Esophagus (tissue), 2 donors: Measurements from ENCODE around the gene SLC8B1. TPM values are rescaled to one million over a fixed set of nuclear protein-coding genes. Genes with fewer than 3 reads are reported as not detected.
A peak's percentile ranks its signal among the peaks of the same experiment; 100 is the strongest.

ENCODE experiments used
- H3K27ac ChIP-seq, 2 donors: one replicate each; pipeline ENCODE4 v1.5.1; 2013; ENCODE audit warnings: low read depth in 2 of 2, mild to moderate bottlenecking in 2 of 2, inconsistent platforms in 1 of 2, low read length in 1 of 2, moderate library complexity in 1 of 2
- H3K27me3 ChIP-seq, 2 donors: one replicate each; pipeline ENCODE4 v1.6.1; 2013; ENCODE audit warnings: low read length in 2 of 2, control low read depth in 1 of 2, mild to moderate bottlenecking in 1 of 2; ENCODE audit not compliant: insufficient read depth in 2 of 2, control insufficient read depth in 1 of 2
- H3K36me3 ChIP-seq, 2 donors: one replicate each; pipeline ENCODE4 v1.6.1; 2013; ENCODE audit warnings: low read length in 1 of 2; ENCODE audit not compliant: control insufficient read depth in 2 of 2, insufficient read depth in 2 of 2
- H3K4me1 ChIP-seq, 2 donors: one replicate each; pipeline ENCODE4 v1.6.1; 2013; ENCODE audit warnings: low read length in 1 of 2; ENCODE audit not compliant: control insufficient read depth in 2 of 2, insufficient read depth in 2 of 2
- H3K4me3 ChIP-seq, 2 donors: one replicate each; pipeline ENCODE4 v1.5.1; 2013; ENCODE audit warnings: low read length in 2 of 2, mild to moderate bottlenecking in 2 of 2, low read depth in 1 of 2, moderate library complexity in 1 of 2
- H3K9me3 ChIP-seq, 2 donors: one replicate each; pipeline ENCODE4 v1.6.1; 2013; ENCODE audit warnings: mild to moderate bottlenecking in 2 of 2, low read depth in 1 of 2, low read length in 1 of 2, moderate library complexity in 1 of 2; ENCODE audit not compliant: control insufficient read depth in 2 of 2, insufficient read depth in 1 of 2
- WGBS, 2 donors: extraction: QIAGEN DNeasy Blood & Tissue Kit; methylation state at CpG; one replicate each; pipeline ENCODE4 v1.1.7; 2013; 5-methylcytosine and 5-hydroxymethylcytosine counted together
- polyA plus RNA-seq, 2 donors: library from polyadenylated mRNA; stranded (reverse); fragments of 200-250 nt; gene quantifications; one replicate each; pipeline ENCODE4 v1.2.3, GENCODE V29; 2013
- donor health status: healthy with polysubstance abuse.
- donor health status: Bipolar disorder and iron deficiency.

Gene SLC8B1
- polyA plus RNA-seq, result 10 to 100 TPM; 17.2 to 19.3 TPM

DNA sequence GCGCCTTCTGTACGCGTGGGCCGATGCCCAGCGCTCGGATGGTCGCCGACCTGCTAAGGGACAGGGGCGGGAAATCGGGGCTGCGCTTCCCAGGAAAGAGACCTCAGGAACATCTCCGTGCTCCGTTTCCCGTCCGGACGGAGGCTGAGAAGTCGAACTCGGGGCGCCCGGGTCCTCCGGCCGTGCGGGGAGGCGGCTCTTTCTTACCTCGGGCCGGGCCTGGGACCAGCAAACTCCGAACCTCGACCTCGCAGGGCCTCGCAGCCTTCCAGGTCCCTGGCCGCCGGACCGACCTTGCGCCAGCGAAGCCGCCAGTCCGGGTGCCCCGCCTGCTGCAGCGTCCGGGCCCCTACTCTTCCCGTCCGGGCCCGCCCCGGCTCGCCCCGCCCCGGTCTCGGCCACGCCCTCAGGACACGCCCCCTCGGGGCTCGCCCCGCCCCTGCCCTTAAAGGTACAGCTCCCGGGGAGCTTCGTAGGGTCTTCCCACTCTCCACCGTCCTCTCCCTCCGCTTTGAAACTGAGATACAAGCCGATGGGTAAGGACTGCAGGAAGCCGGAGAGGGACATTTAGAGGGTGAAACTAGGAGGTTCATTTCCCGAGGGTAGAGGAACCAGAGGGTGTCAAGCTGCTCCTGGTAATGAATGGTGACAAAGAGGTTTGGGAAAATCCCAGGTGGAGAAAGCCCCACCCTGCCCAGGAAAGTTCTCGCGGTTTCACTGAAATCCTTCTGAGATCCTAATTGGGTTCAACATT, at the start of gene SLC8B1:
Gene SLC8B1, minus strand, starts transcription at position 324 of the 754 bp plus-strand sequence. CDS start 2,231 bp downstream, outside the sequence.
- Histone ChIP-seq H3K4me3 (peak within 1 kb of the TSS; percentile 75 to 83), H3K27ac (peak within 1 kb of the TSS; percentile 75 to 90), H3K27me3 (no peaks in the 10 kb centered on the region), H3K4me1 (peaks cover 0 to 2% of the 10 kb centered on the region in 2 donors), H3K36me3 (peaks cover 7 to 13% of the 10 kb centered on the region in 2 donors), H3K9me3 (no peaks in the 10 kb centered on the region)
- WGBS, 2 donors, result 1% methylated on average over 57 to 62 of the region's 62 CpGs

DNA sequence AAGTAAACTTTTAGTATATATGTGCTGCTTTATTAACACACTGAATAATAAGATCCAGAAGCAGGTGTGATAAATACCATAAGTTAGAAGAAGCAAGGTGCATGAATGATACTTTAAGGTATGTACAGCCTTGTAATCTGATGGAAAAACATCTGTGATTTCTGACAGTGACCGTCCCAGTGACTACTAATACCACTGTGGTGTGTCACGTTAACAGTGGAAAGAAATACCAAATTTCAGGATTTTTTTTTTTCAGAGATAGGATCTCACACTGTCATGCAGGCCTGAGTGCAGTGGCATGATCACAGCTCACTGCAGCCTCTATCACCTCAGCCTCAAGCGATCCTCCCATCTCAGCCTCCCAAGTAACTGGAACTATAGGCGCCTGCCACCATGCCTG, 47.3 kb upstream of the SLC8B1 start:
- no peaks in the 10 kb centered on the region for H3K9me3 ChIP-seq
- H3K36me3 ChIP-seq, result peaks cover 6 to 20% of the 10 kb centered on the region in 2 donors
- H3K27me3 ChIP-seq, result no peaks in the 10 kb centered on the region
- WGBS, 2 donors, result 95 to 96% methylated on average over 4 of the region's 4 CpGs
- H3K4me1 ChIP-seq, result no peaks in the 10 kb centered on the region
- no peak overlapping the region for H3K4me3 ChIP-seq
- no peak overlapping the region for H3K27ac ChIP-seq

DNA sequence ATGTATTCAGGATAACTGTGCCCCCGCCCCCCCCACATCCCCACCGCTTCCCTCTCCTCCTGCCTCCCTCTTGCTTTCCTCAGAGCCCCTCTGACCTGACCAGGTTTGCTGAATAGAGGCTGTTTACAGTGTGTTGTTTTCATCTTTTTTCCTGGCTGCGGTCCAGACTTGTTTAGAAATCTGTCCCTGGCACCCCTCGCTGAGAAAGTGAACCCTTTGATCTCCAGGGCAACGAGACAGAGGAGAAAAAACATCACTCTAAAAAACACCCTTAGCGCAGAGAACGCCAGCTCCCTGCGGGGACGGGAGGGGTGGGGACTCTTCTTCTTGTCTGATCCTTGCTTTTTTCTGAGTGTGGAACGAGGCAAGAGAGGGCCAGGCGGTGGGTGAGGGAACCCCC, 46.3 kb upstream of the SLC8B1 start:
- no peaks in the 10 kb centered on the region for H3K27me3 ChIP-seq
- H3K4me1 ChIP-seq, result no peaks in the 10 kb centered on the region
- no peaks in the 10 kb centered on the region for H3K9me3 ChIP-seq
- WGBS, 2 donors, result 82% methylated on average over 11 of the region's 11 CpGs
- H3K36me3 ChIP-seq, result peaks cover 0 to 14% of the 10 kb centered on the region in 2 donors
- no peak overlapping the region for H3K4me3 ChIP-seq
- no peak overlapping the region for H3K27ac ChIP-seq

DNA sequence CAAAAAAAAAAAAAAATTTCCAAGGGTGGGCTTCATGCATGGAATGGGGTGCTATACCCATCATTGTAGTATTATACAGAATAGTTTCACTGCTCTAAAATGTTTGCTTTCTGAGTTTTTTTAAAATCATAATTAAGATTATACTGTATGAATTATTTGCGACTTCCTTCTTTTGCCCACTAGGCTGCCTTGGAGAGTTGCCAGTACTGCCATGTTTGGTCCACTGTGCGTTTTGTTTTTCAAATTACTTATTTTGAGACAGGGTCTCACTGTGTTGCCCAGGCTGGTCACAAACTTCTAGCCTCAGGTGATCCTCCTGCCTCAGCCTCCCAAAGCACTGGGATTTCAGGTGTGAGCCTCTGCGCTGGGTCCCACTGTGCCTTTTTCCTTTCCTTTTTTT, 43.4 kb upstream of the SLC8B1 start:
- WGBS, 2 donors, result 86 to 91% methylated on average over 3 of the region's 3 CpGs
- no peaks in the 10 kb centered on the region for H3K27me3 ChIP-seq
- H3K36me3 ChIP-seq, result peaks cover 0 to 22% of the 10 kb centered on the region in 2 donors
- no peaks in the 10 kb centered on the region for H3K9me3 ChIP-seq
- no peak overlapping the region for H3K4me3 ChIP-seq
- H3K27ac ChIP-seq, result no peak overlapping the region
- H3K4me1 ChIP-seq, result no peaks in the 10 kb centered on the region

DNA sequence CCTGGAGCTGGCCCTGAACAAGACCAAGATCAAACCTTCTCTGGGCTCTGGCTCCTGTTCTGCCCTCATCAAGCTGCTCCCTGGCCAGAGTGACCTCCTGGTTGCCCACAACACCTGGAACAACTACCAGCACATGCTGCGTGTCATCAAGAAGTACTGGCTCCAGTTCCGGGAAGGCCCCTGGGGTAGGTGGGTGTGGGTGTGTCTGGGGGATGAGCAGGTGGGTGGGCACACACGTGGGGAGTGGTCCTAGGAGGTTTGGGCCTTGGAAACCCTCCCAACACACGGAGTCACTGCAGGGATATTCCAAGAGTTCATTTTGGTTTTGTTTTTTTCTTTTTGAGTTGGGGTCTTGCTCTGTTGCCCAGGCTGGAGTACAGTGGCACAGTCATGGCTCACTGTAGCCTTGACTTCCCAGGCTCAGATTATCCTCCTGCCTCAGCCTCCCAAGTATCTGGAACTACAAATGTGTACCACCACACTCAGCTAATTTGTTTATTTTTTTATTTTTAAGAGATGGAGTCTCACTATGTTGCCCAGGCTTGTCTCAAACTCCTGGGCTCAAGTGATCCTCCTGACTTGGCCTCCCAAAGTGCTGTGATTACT, 40.0 kb upstream of the SLC8B1 start:
- WGBS, 2 donors, result 90% methylated on average over 4 of the region's 4 CpGs
- Histone ChIP-seq H3K9me3 (no peaks in the 10 kb centered on the region), H3K36me3 (peaks cover 0 to 24% of the 10 kb centered on the region in 2 donors), H3K27ac (no peak overlapping the region), H3K27me3 (no peaks in the 10 kb centered on the region), H3K4me1 (no peaks in the 10 kb centered on the region), H3K4me3 (no peak overlapping the region)

DNA sequence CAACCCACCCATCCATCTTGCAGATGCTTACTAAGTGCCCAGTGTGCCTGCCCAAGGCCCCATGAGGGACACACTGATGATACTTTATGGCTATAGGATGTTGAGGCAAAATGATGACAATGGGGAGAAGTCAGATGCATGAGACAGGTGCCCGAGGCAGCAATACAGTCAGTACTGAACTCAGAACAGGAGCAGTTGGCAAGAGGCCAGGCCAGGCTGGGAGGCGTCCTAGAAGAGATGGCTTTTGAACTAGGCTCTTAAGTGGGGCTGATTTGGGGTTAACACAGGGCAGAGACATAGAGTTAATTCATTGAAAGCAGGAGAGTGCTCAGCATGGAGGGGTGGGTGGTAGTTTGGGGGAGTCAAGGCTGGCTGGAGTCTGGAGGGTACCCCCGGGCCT, 39.1 kb upstream of the SLC8B1 start:
- no peaks in the 10 kb centered on the region for H3K27me3 ChIP-seq
- WGBS, 2 donors, result 76 to 83% methylated on average over 3 of the region's 3 CpGs
- peaks cover 0 to 24% of the 10 kb centered on the region in 2 donors for H3K36me3 ChIP-seq

DNA sequence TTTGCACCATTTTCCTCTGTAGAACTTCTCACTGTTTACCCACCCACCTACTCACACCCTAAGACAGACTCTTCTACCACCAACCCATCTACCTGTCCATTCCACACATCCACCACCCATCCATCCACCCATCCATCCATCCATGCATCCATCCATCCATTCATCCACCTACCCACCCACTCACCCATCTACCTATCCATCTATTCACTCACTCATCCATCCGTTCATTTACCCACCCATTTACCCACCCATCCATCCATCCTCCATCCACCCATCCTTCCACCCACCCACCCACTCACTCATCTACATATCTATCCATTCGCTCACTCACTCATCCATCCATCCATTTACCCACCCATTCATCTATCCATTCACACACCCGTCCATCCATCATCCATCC, 38.5 kb upstream of the SLC8B1 start:
- no peak overlapping the region for H3K4me3 ChIP-seq
- no peak overlapping the region for H3K27ac ChIP-seq
- no peaks in the 10 kb centered on the region for H3K27me3 ChIP-seq
- H3K9me3 ChIP-seq, result no peaks in the 10 kb centered on the region
- H3K4me1 ChIP-seq, result no peaks in the 10 kb centered on the region
- 94 to 96% methylated on average over 3 of the region's 3 CpGs for WGBS, 2 donors
- H3K36me3 ChIP-seq, result peaks cover 0 to 24% of the 10 kb centered on the region in 2 donors

More for the DNA sequence above, 39.1 kb upstream of the SLC8B1 start:
- Histone ChIP-seq H3K4me1 (no peaks in the 10 kb centered on the region), H3K27ac (no peak overlapping the region), H3K4me3 (no peak overlapping the region), H3K9me3 (no peaks in the 10 kb centered on the region)

DNA sequence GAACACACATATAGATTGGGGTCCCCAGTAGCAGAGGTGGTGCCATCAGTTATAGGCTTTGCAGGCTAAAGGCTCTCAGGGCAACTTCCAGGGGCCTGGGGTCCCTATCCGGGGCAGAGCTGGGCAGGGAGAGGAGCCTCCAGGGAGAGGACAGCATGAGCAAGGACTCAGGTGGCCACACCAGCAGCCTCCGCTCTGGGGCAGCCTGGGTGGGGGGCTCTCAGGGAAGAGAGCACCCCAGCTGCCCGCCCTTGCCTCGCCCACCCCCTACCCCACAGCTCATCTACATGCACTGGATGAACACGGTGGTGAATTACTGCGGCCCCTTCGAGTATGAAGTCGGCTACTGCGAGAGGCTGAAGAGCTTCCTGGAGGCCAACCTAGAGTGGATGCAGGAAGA, 37.5 kb upstream of the SLC8B1 start:
- H3K4me3 ChIP-seq, result no peak overlapping the region
- no peaks in the 10 kb centered on the region for H3K9me3 ChIP-seq
- H3K27ac ChIP-seq, result no peak overlapping the region
- H3K27me3 ChIP-seq, result no peaks in the 10 kb centered on the region
- H3K36me3 ChIP-seq, result peaks cover 0 to 24% of the 10 kb centered on the region in 2 donors
- WGBS, 2 donors, result 97 to 99% methylated on average over 9 of the region's 9 CpGs
- no peaks in the 10 kb centered on the region for H3K4me1 ChIP-seq

DNA sequence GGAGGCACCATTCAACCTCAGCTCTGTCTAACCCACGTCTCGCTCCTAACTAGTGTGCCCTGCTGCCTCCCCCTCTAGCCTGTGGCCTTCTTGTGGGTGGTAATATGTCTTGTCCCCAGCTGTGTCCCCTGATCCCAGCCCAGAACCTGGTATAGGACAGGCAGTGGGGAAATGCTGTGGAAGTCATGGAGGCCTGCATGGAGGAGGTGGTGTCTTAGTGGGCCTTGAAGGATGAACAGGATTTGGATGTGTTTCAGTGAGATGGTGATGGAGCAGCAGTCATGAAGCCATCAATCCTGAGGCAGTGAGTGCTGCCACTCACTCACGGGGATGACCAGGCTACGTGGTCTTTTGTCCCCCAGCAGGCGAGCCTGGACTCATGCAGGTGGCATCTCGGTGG, 36.9 kb upstream of the SLC8B1 start:
- Histone ChIP-seq H3K36me3 (peaks cover 0 to 24% of the 10 kb centered on the region in 2 donors), H3K9me3 (no peaks in the 10 kb centered on the region), H3K4me1 (no peaks in the 10 kb centered on the region), H3K27me3 (no peaks in the 10 kb centered on the region), H3K4me3 (no peak overlapping the region), H3K27ac (no peak overlapping the region)
- WGBS, 2 donors, result 96 to 98% methylated on average over 6 of the region's 6 CpGs
